Fibroblast of lung (primary cell): Measurements from ENCODE around the gene CADM3. TPM values are rescaled to one million over a fixed set of nuclear protein-coding genes. Genes with fewer than 3 reads are reported as not detected.

Experiments used
- DNase-seq, 2 donors: peaks; one replicate each; pipeline versions ENCODE4 v3.0.0 to v3.0.0-alpha.2; 2010; ENCODE audit warnings: low read depth in 2 of 2
- H2AFZ ChIP-seq: 2 replicates; pipeline ENCODE4 v1.5.1; 2012; ENCODE audit warnings: low read length, control low read depth, inconsistent platforms
- H3K27ac ChIP-seq: 2 replicates; pipeline ENCODE4 v1.5.1; 2011; ENCODE audit warnings: low read length, control low read depth; ENCODE audit not compliant: insufficient read depth
- H3K27me3 ChIP-seq: 2 replicates; pipeline ENCODE4 v1.5.1; 2011; ENCODE audit warnings: mild to moderate bottlenecking, low read length; ENCODE audit not compliant: control insufficient read depth, insufficient read depth
- H3K36me3 ChIP-seq: 2 replicates; pipeline ENCODE4 v1.5.1; 2011; ENCODE audit warnings: low read length; ENCODE audit not compliant: control insufficient read depth, insufficient read depth
- H3K4me1 ChIP-seq: 2 replicates; pipeline ENCODE4 v1.5.1; 2011; ENCODE audit warnings: low read length; ENCODE audit not compliant: control insufficient read depth, insufficient read depth; ENCODE audit errors: extremely low read depth
- H3K4me2 ChIP-seq: 2 replicates; pipeline ENCODE4 v1.5.1; 2011; ENCODE audit warnings: low read length, control low read depth; ENCODE audit not compliant: insufficient read depth; ENCODE audit errors: extremely low read depth
- H3K4me3 ChIP-seq, 4 experiments: fragments of 200-600 bp in 1 of 4; sonication (generic) in 1 of 4; replicated peaks in 1 of 4; 2 replicates each; pipeline ENCODE4 v1.5.1; 2011 to 2016; ENCODE audit warnings: low read length in 4 of 4, low read depth in 3 of 4, mild to moderate bottlenecking in 3 of 4, control low read depth in 2 of 4, inconsistent platforms in 1 of 4, mixed read lengths in 1 of 4; ENCODE audit not compliant: insufficient read depth in 1 of 4; ENCODE audit errors: control extremely low read depth in 1 of 4
- H3K79me2 ChIP-seq: 2 replicates; pipeline ENCODE4 v1.5.1; 2012; ENCODE audit warnings: mild to moderate bottlenecking, low read length, inconsistent platforms; ENCODE audit not compliant: control insufficient read depth, insufficient read depth
- H3K9ac ChIP-seq: 2 replicates; pipeline ENCODE4 v1.5.1; 2011; ENCODE audit warnings: mild to moderate bottlenecking, low read length, control low read depth; ENCODE audit not compliant: insufficient read depth
- H3K9me3 ChIP-seq: 2 replicates; pipeline ENCODE4 v1.5.1; 2012; ENCODE audit warnings: low read depth, low read length; ENCODE audit not compliant: control insufficient read depth, insufficient read depth
- H4K20me1 ChIP-seq: 2 replicates; pipeline ENCODE4 v1.5.1; 2011; ENCODE audit warnings: low read length; ENCODE audit not compliant: control insufficient read depth, insufficient read depth; ENCODE audit errors: extremely low read depth
- EZH2 ChIP-seq: IDR thresholded peaks from 2 replicates; pipeline ENCODE4 v1.5.1; 2012; ENCODE audit warnings: low read length, control low read depth, mild to moderate bottlenecking; ENCODE audit errors: missing control alignments
- polyA plus RNA-seq, 2 donors: library from polyadenylated mRNA; depleted of rRNA in 1 of 2; stranded (reverse) in 1 of 2; unstranded in 1 of 2; fragments of >200 nt; gene quantifications; 2 replicates each; pipeline ENCODE4 v1.2.1, GENCODE V29; 2011 to 2012; ENCODE audit warnings: missing spikeins in 1 of 2
- total RNA-seq: library from RNA; depleted of rRNA; stranded (reverse); fragments of >200 nt; gene quantifications from 2 replicates; pipeline ENCODE4 v1.2.1, GENCODE V29; 2014
- TF ChIP-seq, protein P1 (sequence below), 2 donors: IDR thresholded peaks in 1 of 2; conservative IDR thresholded peaks in 1 of 2; 1 replicate in 1 of 2; 2 replicates in 1 of 2; pipeline ENCODE4 v1.5.1; 2011 to 2012; ENCODE audit warnings: low read length in 2 of 2, control low read depth in 1 of 2, inconsistent platforms in 1 of 2, low read depth in 1 of 2, mild to moderate bottlenecking in 1 of 2

CADM3 gene
- total and polyA plus RNA-seq, 2 donors (not counting 1 experiment from before 2014, with no cell fraction given), result not detected

DNA sequence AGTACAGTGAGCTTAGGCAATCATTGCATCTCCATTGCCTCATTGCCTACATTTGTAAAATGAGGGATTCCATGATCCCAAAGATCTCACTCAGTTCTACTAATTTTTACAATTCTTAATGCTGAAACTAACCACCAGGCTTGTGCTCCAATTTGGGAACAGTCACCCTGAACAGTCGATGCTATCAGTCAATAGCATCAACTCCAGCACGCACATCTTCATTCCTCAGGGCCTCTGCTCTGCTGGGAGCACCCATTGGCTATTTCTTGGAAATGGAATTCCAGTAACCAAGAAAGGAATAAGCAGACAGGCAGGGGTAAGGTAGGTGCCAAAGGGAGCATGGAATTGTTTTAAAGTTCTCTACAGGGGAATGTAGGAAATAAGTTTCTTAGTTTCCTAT, 19.0 kb downstream of the CADM3 start:
- H3K9ac ChIP-seq, result no peak overlapping the region
- H3K4me1 ChIP-seq, result no peaks in the 10 kb centered on the region
- H3K4me2 ChIP-seq, result no peak overlapping the region
- H3K9me3 ChIP-seq, result no peaks in the 10 kb centered on the region
- no peak for DNase-seq
- no peak overlapping the region for H2AFZ ChIP-seq
- H3K4me3 ChIP-seq, result no peak overlapping the region
- H3K27me3 ChIP-seq, result peaks cover 2% of the 10 kb centered on the region
- no peaks in the 10 kb centered on the region for H3K36me3 ChIP-seq
- no peak overlapping the region for H3K27ac ChIP-seq
- H4K20me1 ChIP-seq, result peaks cover 1% of the 10 kb centered on the region
- H3K79me2 ChIP-seq, result no peaks in the 10 kb centered on the region
- TF ChIP-seq EZH2, result no peak
- TF ChIP-seq, protein P1, sequence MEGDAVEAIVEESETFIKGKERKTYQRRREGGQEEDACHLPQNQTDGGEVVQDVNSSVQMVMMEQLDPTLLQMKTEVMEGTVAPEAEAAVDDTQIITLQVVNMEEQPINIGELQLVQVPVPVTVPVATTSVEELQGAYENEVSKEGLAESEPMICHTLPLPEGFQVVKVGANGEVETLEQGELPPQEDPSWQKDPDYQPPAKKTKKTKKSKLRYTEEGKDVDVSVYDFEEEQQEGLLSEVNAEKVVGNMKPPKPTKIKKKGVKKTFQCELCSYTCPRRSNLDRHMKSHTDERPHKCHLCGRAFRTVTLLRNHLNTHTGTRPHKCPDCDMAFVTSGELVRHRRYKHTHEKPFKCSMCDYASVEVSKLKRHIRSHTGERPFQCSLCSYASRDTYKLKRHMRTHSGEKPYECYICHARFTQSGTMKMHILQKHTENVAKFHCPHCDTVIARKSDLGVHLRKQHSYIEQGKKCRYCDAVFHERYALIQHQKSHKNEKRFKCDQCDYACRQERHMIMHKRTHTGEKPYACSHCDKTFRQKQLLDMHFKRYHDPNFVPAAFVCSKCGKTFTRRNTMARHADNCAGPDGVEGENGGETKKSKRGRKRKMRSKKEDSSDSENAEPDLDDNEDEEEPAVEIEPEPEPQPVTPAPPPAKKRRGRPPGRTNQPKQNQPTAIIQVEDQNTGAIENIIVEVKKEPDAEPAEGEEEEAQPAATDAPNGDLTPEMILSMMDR (conservative IDR thresholded peaks at IDR 0.05 in 1 of 2, IDR thresholded peaks at IDR 0.05 in 1 of 2; ENCODE audit: low read depth in 1 of 2, low read length in 2 of 2), result no peak

DNA sequence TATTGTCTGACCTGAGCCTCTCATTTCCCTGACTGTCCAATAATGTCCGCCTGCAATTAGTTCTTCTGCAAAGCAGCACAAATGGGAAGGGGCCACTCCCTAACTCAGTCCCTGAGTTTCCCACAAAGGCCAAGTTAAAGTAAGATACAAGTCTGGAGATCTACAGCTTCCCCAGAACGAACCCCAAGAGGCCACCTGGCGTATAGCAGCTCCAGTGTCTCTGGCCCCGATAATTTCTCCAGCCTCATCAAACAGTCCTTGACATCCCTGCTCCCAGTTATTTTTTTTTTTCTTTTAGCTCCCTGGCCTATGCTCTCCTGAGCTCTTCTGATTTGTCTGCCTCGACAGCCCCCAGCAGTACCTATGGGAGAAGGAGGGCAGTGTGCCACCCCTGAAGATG, 25.1 kb downstream of the CADM3 start:
- H3K4me3 ChIP-seq, result no peak overlapping the region
- no peaks in the 10 kb centered on the region for H3K9me3 ChIP-seq
- no peak for DNase-seq
- H4K20me1 ChIP-seq, result no peaks in the 10 kb centered on the region
- no peak overlapping the region for H3K27ac ChIP-seq
- no peaks in the 10 kb centered on the region for H3K36me3 ChIP-seq
- H3K79me2 ChIP-seq, result no peaks in the 10 kb centered on the region
- no peak overlapping the region for H3K9ac ChIP-seq
- TF ChIP-seq, protein P1 (conservative IDR thresholded peaks at IDR 0.05 in 1 of 2, IDR thresholded peaks at IDR 0.05 in 1 of 2; ENCODE audit: low read depth in 1 of 2, low read length in 2 of 2), result no peak
- no peak for TF ChIP-seq EZH2
- H2AFZ ChIP-seq, result no peak overlapping the region
- H3K4me1 ChIP-seq, result no peaks in the 10 kb centered on the region
- H3K27me3 ChIP-seq, result no peaks in the 10 kb centered on the region
- H3K4me2 ChIP-seq, result no peak overlapping the region

DNA sequence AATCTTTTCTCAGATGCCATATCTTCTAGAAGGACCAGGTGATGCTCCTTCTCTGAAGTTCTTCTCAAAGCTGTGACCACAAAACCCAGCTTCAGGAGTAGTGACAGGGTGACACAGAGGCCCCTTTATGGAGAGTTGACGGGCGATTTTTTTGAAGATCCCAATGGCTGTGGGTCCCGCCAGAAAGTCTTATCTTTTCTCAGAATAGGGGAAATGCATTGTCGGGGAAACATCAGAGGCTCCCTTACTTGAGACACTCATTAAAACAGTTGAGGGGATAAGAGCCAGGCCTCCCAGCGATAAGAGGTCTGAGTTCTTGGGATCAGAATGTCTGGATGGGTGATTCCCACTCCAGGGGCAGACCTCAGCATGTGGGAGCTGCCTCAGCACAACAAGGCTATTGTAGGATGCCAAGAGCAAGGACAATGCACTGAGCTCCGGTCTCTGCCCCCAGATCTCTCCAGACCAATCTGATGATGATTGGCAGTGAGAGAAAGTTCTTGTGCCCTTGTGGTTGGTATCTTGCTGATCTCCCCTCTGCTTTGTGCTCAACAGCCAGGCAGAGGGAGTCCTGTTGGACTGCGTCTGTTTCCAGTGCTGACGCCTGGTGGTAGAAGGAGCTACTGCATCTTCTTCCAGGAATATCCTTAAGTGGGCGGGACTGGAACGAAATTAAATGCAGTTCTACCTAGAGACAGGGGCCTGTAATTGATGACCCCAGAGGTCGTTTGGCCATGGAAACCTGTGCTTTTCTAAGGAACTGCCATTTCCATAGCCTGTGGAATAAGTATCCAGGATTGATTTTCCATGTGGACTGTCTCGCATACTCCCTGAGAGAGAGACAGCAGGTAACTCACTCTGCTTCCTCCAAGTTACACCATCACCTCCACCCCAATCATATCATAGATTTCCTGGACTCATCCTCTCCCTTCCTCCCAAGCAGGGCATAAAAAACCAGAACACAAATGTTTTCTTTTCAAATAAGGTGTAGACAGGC, 26.4 kb downstream of the CADM3 start:
- Histone ChIP-seq H3K4me1 (no peaks in the 10 kb centered on the region), H3K9me3 (no peaks in the 10 kb centered on the region), H3K27me3 (no peaks in the 10 kb centered on the region), H3K9ac (no peak overlapping the region), H3K4me2 (no peak overlapping the region), H3K4me3 (no peak overlapping the region), H3K27ac (no peak overlapping the region), H2AFZ (no peak overlapping the region), H4K20me1 (no peaks in the 10 kb centered on the region), H3K79me2 (no peaks in the 10 kb centered on the region), H3K36me3 (no peaks in the 10 kb centered on the region)
- peak; percentile 60 to 75 for DNase-seq
- TF ChIP-seq, protein P1 (conservative IDR thresholded peaks at IDR 0.05 in 1 of 2, IDR thresholded peaks at IDR 0.05 in 1 of 2; ENCODE audit: low read depth in 1 of 2, low read length in 2 of 2), result peak; percentile 98 to 99
- no peak for TF ChIP-seq EZH2
